GM18909 (cell line): ENCODE results near the gene GLT1D1.
"Not testable (repeated sequence)": the region's sequence is repeated elsewhere in the genome, so short reads cannot be mapped to it uniquely, and the experiment has no call there.

ENCODE experiments used
- ATAC-seq: cut with Tn5 transposase; IDR thresholded peaks from one replicate; pipeline ENCODE4 v1.9.1; 2021; ENCODE audit warnings: mild to moderate bottlenecking; ENCODE audit not compliant: unreplicated experiment, poor library complexity

Gene GLT1D1

GRCh38 chr12:128820253-128820652 lies 33.0 kb upstream of the GLT1D1 start:
- no peak for ATAC-seq

DNA sequence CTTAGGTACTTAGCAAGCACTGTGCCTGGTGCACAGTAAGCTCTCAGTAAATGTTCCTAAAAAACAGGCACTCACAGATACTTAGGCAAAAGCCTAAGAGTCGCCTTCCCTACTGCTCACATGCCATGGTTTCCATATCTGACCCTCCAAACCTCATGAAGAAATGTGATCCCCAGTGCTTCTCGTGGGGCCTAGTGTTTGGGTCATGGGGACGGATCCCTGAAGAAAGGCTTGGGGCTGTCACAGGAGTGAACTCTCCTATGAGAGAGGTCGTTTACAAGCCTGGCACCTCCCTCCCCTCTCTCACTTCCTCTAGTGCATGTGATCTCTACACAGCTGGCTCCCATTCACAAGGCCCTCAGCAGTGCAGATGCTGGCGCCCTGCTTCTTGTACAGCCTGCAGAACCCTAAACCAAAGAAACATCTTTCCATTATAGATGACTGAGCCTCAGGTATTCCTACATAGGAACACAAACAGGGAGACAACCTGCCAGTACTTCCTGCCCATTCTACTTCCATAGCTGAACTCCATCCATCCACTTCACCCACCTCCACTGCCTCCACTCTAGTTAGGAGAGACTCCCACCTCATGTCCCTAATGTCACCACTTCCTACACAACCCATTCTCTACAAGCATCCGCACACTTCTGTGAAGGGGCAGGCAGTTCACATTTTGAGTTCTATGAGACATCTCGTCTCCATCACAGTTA lies 32.4 kb upstream of the GLT1D1 start:
- peak; percentile 64 for ATAC-seq

DNA sequence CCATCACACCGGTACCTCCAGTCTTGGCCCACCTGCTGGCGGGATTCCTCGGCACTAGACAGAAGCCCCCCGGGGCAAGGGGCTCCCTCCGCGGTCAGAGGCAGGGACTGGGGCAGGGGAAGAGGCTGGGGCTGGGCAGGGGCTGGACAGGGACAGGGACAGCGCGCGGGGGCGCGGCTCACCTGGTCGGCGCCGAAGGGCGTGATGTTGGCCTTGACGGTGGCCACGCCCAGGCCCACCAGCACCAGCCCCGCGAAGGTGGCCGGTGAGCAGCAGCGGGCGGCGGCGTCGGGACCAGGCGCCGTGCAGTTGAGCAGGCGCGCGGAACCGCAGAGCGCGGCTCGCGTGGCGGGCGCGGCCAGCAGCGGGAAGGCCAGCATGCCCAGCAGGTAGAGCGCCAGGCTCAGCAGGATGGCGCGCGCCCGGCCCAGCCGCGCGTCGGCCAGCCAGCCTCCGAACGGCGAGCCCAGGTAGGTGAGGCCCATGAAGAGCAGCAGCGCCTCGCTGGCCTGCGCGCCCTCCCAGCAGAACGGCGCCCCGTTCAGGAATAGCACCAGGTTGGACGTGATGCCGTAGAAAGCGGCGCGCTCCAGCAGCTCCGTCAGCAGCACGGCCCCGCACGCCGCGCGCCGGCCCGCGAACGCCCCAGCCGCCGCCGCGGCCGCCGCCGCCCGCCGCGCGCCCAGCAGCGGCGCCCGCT lies 29.9 kb upstream of the GLT1D1 start:
- ATAC-seq: peak; percentile 23

- peak; percentile 85 for ATAC-seq
Measured at GRCh38 chr12:128823916-128824839, 29.1 kb upstream of the GLT1D1 start, which contains the start of gene SLC15A4. Gene SLC15A4, minus strand, starts transcription at chr12:128823958. Its CDS starts 15 bp downstream, at chr12:128823943.

- no peak for ATAC-seq
Measured at GRCh38 chr12:128825835-128826234, 27.4 kb upstream of the GLT1D1 start.

DNA sequence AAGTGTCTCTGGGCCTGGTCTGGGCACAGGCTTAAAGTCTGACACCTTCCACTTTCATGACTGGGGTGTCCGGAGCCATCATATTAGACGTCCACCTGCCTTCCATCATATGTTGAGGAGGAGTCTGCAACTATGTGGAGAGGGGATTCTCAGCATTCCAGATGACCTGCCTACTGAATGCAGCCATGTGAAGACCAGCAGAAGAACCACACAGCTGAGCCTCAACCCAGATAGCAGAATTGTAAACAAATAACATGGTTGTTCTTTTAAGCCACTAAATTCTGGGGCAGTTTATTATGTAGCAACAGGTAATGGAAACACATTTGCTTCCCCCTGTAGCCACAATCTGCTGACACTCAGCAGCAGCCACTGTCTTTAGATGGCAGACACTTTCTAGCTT lies 25.6 kb upstream of the GLT1D1 start:
- ATAC-seq: no peak

DNA sequence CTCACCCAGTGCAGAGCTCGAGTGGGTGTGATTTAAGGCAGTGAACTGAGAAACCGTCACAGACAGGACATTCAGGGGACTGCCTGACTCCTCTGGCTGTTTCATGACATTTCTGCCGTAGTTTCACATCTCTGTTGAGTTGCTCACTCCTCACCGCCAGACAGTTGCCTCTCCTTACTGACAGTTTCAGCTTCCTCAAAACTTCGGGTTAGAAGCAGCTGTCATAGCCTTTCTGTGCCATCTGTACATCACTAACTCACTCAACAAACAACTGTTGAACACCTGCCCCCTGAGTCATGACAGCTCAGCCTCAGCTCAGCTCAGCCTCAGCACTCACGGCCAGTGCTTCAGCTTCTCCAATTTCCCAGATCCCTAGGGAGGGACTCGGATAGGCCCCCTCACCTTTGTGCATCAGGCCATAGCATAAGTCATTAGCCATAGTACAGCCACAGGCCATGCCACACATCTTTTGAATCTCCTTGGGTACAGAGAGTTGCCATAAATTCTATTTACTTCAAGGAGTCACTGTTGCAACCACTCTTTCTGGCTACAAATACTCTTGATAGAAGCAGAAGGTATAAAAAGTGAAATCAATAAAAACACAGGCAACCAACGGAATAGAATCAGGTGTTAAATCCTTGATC lies 23.3 kb upstream of the GLT1D1 start:
- ATAC-seq: peak; percentile 93

DNA sequence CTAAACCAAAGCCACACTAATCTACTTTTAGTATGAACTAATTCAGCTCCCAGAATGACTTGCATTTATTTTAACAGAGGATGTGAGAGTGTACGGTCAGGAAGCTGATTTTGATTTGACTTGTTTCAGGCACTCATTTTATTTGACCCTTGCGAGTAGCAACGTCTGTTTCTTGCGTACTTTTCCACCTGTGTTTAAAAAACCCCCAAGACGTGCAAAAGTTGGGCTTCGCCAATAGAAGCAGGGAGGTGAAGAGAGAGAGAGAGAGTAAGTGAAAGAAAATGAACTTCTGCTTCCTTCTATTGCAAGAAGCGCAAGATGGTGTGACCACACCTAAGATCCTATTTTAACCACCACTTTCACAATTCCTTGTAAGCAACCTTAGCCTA lies 22.8 kb upstream of the GLT1D1 start:
- ATAC-seq: peak; percentile 53

DNA sequence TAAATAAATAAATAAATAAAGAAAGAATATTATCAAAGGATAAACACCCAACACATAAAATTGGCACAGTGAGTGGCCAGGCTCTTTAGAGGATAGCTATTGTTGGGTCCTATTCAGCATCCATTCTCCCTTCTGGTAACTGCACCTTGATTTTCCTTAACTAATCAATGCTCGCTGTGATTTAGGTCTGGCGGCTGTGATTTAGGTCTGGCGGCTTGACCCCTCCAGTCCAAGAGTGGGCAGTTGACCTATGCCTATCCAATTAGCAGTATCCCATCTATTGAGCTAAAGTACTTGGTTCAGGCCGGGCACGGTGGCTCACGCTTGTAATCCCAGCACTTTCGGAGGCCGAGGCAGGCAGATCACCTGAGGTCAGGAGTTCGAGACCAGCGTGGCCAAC lies 19.9 kb upstream of the GLT1D1 start:
- ATAC-seq: no peak

DNA sequence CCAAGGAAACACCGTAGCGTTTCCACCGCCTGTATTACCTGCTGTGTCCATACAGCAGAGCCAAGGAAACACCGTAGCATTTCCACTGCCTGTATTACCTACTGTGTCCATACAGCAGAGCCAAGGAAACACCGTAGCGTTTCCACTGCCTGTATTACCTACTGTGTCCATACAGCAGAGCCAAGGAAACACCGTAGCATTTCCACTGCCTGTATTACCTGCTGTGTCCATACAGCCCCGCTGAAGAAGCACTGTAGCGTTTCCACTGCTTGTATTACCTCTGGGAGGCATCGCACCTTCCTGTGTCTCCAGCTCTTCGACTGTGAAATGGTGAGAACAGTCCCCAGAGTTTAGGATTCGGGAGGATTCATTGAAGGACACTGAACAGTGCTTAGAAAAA lies 13.4 kb upstream of the GLT1D1 start:
- not testable (repeated sequence) for ATAC-seq

DNA sequence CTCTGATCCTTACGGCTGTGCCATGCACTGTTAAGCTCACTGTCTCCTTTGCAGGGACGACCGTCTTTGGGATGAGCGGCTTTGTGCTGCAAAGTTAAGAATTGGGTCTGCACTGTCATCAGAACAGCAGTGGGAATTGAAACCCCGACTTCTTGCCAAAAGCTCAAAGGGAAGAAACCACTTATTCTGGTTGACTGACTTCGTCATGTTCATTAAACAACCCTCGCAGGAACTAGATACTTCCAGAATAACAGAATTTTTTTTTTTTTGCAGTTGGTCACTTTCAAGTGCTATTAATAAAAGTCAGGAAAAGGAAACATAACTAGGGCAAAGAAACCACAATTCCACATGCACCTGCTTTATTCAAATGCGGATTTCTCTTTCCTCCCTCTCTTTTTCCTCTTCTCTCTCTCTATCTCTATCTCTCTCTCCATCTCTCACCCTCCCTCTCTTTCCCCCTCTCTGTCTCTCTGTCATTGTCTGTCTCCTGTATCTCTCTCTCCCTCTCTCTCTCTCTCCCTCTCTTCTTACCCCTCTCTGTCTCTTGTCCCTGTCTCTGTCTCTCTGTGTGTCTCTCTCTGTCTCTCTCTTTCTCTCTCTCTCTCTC lies 12.3 kb upstream of the GLT1D1 start:
- ATAC-seq: peak; percentile 71

DNA sequence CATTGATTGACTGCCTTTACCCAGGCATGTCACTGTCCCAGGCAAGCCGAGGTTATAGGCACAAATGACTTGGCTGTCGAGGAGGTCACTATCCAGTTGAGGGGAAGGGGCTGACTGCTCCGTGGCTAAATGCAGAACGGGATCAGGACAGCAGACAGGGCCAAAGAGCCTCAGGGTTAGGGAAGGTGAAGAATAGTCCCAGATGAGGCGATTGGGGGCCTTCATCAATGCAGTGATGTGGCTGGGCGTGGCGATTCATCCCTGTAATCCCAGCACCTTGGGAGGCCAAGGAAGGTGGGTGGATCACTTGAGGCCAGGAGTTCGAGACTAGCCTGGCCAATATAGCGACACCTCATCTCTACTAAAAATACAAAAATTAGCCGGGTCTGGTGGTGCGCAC lies 10.7 kb upstream of the GLT1D1 start:
- no peak for ATAC-seq

- ATAC-seq: no peak
Measured at GRCh38 chr12:128843538-128843937, 9.7 kb upstream of the GLT1D1 start.

DNA sequence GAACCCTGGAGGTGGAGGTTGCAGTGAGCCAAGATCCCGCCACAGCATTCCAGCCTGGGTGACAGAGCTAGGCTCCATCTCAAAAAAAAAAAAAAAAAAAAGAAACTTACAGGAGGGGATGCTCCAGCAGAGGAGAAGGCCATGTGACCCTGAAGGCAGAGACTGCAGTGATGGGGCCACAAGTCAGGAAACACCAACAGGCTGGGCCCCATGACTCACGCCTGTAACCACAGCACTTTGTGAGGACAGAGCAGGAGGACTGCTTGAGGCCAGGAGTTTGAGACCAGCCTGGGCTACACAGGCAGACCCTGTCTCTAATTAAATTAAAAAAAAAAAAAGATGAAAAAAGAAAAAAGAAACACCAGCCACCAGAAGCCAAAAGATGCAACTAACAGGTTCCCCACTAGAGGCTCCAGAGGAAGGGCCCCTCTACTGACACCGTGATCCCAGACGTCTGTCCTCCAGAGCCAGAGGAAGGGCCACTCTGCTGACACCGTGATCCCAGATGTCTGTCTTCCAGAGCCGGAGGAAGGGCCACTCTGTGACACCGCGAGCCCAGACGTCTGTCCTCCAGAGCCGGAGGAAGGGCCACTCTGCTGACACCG lies 9.1 kb upstream of the GLT1D1 start:
- peak; percentile 50 for ATAC-seq

DNA sequence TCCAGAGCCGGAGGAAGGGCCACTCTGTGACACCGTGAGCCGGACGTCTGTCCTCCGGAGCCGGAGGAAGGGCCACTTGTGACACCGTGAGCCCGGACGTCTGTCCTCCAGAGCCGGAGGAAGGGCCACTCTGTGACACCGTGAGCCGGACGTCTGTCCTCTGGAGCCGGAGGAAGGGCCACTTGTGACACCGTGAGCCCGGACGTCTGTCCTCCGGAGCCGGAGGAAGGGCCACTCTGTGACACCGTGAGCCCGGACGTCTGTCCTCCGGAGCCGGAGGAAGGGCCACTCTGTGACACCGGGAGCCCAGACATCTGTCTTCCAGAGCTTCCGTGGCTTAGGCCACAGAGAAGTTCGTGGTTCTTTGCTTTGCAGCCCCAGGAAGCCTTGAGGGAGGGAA lies 6.6 kb upstream of the GLT1D1 start:
- not testable (repeated sequence) for ATAC-seq

DNA sequence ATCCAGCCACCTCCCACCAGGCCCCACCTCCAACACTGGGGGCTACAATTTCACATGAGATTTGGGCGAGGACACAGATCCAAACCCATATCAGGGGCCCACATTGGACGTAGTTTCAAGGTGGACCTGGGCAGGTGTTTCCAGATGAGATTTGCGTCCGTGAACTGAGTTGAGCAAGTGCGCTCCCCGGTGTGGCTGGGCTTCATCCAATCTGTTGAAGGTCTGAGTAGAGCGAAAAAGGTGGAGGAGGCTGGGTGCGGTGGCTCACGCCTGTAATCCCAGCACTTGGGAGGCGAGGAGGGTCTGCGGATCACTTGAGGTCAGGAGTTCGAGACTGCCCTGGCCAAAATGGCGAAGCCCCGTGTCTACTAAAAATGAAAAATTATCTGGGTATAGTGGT lies 4.9 kb upstream of the GLT1D1 start:
- no peak for ATAC-seq

DNA sequence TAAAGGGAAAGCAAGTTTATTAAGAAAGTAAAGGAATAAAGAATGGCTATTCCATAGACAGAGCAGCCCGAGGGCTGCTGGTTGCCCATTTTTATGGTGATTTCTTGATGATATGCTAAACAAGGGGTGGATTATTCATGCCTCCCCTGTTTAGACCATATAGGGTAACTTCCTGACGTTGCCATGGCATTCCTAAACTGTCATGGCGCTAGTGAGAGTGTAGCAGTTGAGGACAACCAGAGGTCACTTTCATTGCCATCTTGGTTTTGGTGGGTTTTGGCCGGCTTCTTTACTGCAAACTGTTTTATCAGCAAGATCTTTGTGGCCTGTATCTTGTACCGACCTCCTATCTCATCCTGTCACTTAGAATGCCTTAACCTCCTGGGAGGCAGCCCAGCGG lies 3.5 kb upstream of the GLT1D1 start:
- not testable (repeated sequence) for ATAC-seq

- ATAC-seq: no peak
Measured at GRCh38 chr12:128850400-128850799, 2.9 kb upstream of the GLT1D1 start.

- not testable (repeated sequence) for ATAC-seq
Measured at GRCh38 chr12:128851429-128851828, 1.8 kb upstream of the GLT1D1 start.
